ENCODE data around the gene CA12. TPM values are rescaled to one million over a fixed set of nuclear protein-coding genes. Genes with fewer than 3 reads are reported as not detected.

Gene CA12
- total and polyA plus RNA-seq, 11 donors, result 0.04 to 5.2 (median 0.25) TPM; not detected in 3

GRCh38 chr15:63357731-63358130 lies 23.9 kb downstream of the CA12 start:
- TF ChIP-seq POLR2A (IDR thresholded peaks at IDR 0.05) (no peak), CTCF (IDR thresholded peaks at IDR 0.05) (no peak)

GRCh38 chr15:63357061-63357460 lies 24.6 kb downstream of the CA12 start:
- H3K27me3 ChIP-seq, result no peaks in the 10 kb centered on the region
- intact Hi-C loops (cut with DNase I), result no loop called here
- WGBS, 4 donors, result 64 to 89% (median 82%) methylated on average over 4 of the region's 4 CpGs
- H3K36me3 ChIP-seq, result no peaks in the 10 kb centered on the region
- no peak overlapping the region for H3K27ac ChIP-seq
- ATAC-seq (no peak), DNase-seq (no peak)
- peaks cover 0 to 8% (median 2%) of the 10 kb centered on the region in 12 donors for H3K4me1 ChIP-seq
- H3K9me3 ChIP-seq, result peaks cover 0 to 3% (median 0%) of the 10 kb centered on the region in 12 donors
- no peak overlapping the region for H3K4me3 ChIP-seq
- TF ChIP-seq POLR2A (IDR thresholded peaks at IDR 0.05) (no peak), CTCF (IDR thresholded peaks at IDR 0.05) (no peak)

More at GRCh38 chr15:63357731-63358130, 23.9 kb downstream of the CA12 start:
- Histone ChIP-seq H3K4me1 (peaks cover 0 to 15% (median 8%) of the 10 kb centered on the region in 12 donors), H3K9me3 (peaks cover 0 to 3% (median 0%) of the 10 kb centered on the region in 12 donors), H3K27ac (no peak overlapping the region), H3K27me3 (no peaks in the 10 kb centered on the region), H3K36me3 (no peaks in the 10 kb centered on the region), H3K4me3 (no peak overlapping the region)
- intact Hi-C loops (cut with DNase I), result no loop called here
- no peak for ATAC-seq
- 87 to 95% (median 93%) methylated on average over 3 of the region's 3 CpGs for WGBS, 4 donors
- no peak for DNase-seq

GRCh38 chr15:63354821-63355650 lies 26.6 kb downstream of the CA12 start:
- 79 to 86% (median 83%) methylated on average over 22 of the region's 22 CpGs for WGBS, 4 donors
- Histone ChIP-seq H3K4me1 (peaks cover 0 to 8% (median under 1%) of the 10 kb centered on the region in 12 donors), H3K4me3 (no peak overlapping the region), H3K9me3 (peaks cover 0 to 2% (median 0%) of the 10 kb centered on the region in 12 donors), H3K27me3 (no peaks in the 10 kb centered on the region), H3K27ac (no peak overlapping the region), H3K36me3 (no peaks in the 10 kb centered on the region)
- DNase-seq, result no peak
- no peak for ATAC-seq
- intact Hi-C loops (cut with DNase I), result no loop called here
- no peak for TF ChIP-seq CTCF (IDR thresholded peaks at IDR 0.05)
- TF ChIP-seq POLR2A (IDR thresholded peaks at IDR 0.05), result no peak

GRCh38 chr15:63353887-63354286 lies 27.8 kb downstream of the CA12 start:
- H3K27me3 ChIP-seq, result no peaks in the 10 kb centered on the region
- H3K36me3 ChIP-seq, result no peaks in the 10 kb centered on the region
- intact Hi-C loops (cut with DNase I), result no loop called here
- 87 to 95% (median 92%) methylated on average over 5 of the region's 5 CpGs for WGBS, 4 donors
- H3K27ac ChIP-seq, result no peak overlapping the region
- TF ChIP-seq POLR2A (IDR thresholded peaks at IDR 0.05) (no peak), CTCF (IDR thresholded peaks at IDR 0.05) (no peak)
- DNase-seq, result no peak
- no peak for ATAC-seq
- H3K4me3 ChIP-seq, result no peak overlapping the region
- H3K4me1 ChIP-seq, result peaks cover 0 to 20% (median 10%) of the 10 kb centered on the region in 12 donors
- H3K9me3 ChIP-seq, result no peaks in the 10 kb centered on the region
